Lung (tissue), 12 donors: ENCODE data around the gene KCNQ5. TPM values are rescaled to one million over a fixed set of nuclear protein-coding genes. Genes with fewer than 3 reads are reported as not detected.

ENCODE experiments used
- ATAC-seq: fragments of 200-7000 bp; cut with Tn5 transposase; one replicate; pipeline ENCODE4 v1.9.1; 2020; ENCODE audit warnings: moderate number of reproducible peaks; ENCODE audit not compliant: insufficient read depth, low FRiP score
- DNase-seq, 3 donors: peaks; one replicate each; pipeline ENCODE4 v3.0.0-alpha.2; 2013 to 2017
- H3K27ac ChIP-seq, 2 donors: one replicate each; pipeline ENCODE4 v1.5.1; 2013; ENCODE audit warnings: mild to moderate bottlenecking in 2 of 2, moderate library complexity in 2 of 2, control low read depth in 1 of 2, inconsistent platforms in 1 of 2, low read depth in 1 of 2, low read length in 1 of 2
- H3K27me3 ChIP-seq, 3 donors: one replicate each; pipeline ENCODE4 v1.5.1; 2013; ENCODE audit warnings: low read length in 2 of 3; ENCODE audit not compliant: control insufficient read depth in 3 of 3, insufficient read depth in 3 of 3
- H3K36me3 ChIP-seq, 4 donors: one replicate each; pipeline ENCODE4 v1.5.1; 2013; ENCODE audit warnings: low read length in 4 of 4, mild to moderate bottlenecking in 1 of 4, moderate library complexity in 1 of 4; ENCODE audit not compliant: control insufficient read depth in 4 of 4, insufficient read depth in 4 of 4
- H3K4me1 ChIP-seq, 5 donors: one replicate each; pipeline ENCODE4 v1.5.1; 2013; ENCODE audit warnings: low read length in 5 of 5, mild to moderate bottlenecking in 2 of 5, moderate library complexity in 1 of 5; ENCODE audit not compliant: control insufficient read depth in 5 of 5, insufficient read depth in 5 of 5
- H3K4me3 ChIP-seq: one replicate; pipeline ENCODE4 v1.5.1; 2013; ENCODE audit warnings: mild to moderate bottlenecking, control low read depth, moderate library complexity
- H3K9ac ChIP-seq, 2 donors: one replicate each; pipeline ENCODE4 v1.5.1; 2013; ENCODE audit warnings: low read length in 2 of 2, control low read depth in 1 of 2; ENCODE audit not compliant: insufficient read depth in 1 of 2
- H3K9me3 ChIP-seq, 4 donors: one replicate each; pipeline ENCODE4 v1.5.1; 2013; ENCODE audit warnings: low read length in 3 of 4, mild to moderate bottlenecking in 1 of 4, moderate library complexity in 1 of 4; ENCODE audit not compliant: control insufficient read depth in 4 of 4, insufficient read depth in 3 of 4
- WGBS, 2 donors: extraction: QIAGEN DNeasy Blood & Tissue Kit; methylation state at CpG; one replicate each; pipeline ENCODE4 v1.1.7; 2013; 5-methylcytosine and 5-hydroxymethylcytosine counted together
- polyA plus RNA-seq, 2 donors: library from polyadenylated mRNA; stranded (reverse); fragments of 200-250 nt; gene quantifications; one replicate each; pipeline ENCODE4 v1.2.1, GENCODE V29; 2013
- total RNA-seq, 2 donors: library from RNA; depleted of rRNA in 1 of 2; stranded (reverse); fragments of >200 nt in 1 of 2; gene quantifications; one replicate each; pipeline ENCODE4 v1.2.1, GENCODE V29; 2014 to 2021
- TF ChIP-seq, protein P1 (sequence below): IDR thresholded peaks from 2 replicates; pipeline ENCODE4 v1.5.1; 2012; ENCODE audit warnings: mild to moderate bottlenecking; ENCODE audit errors: control extremely low read depth, extremely low read depth
- donor health status: control.
- donor health status: control.
- donor health status: Bipolar disorder and iron deficiency.
- donor health status: healthy.
- donor health status: DM: yes; HTN: yes; CAD: no.

The KCNQ5 gene
- total and polyA plus RNA-seq, 4 donors = 0.12 to 5.7 (median 0.46) TPM

DNA sequence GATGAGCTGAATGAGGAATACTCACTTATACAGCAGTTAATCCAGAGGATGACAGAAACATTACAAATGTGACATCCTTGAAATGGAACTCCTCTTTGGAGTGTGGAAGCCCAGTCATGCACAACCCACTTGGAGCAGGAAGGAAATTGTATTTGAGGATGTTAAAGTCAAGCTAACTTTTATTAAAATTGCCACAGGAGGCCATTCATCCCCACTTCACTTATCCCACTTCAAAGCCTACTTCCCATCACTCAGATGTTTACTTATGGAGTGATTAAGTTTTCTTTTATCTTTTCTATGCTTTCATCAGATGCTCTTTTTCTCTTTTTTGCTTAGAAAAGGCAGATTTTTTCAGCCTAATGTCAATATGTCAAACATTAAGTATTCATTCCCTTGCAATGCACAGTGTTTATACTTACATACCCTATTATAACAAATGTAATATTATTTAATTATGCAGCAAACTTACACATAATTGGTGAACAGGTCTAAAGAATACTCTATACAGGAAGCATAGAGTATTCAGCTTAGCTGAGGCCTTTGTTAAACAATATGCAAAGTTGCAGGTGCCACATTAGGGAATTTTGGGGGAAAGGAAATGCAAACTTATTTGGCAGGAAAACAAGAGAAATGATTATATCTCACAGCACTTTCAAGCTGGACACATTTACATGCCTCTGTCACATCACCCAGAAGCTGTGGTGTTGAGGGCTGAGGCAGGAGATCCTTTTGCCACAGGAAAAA lies 454.5 kb downstream of the KCNQ5 start:
- Histone ChIP-seq H3K36me3 (no peaks in the 10 kb centered on the region), H3K9me3 (no peaks in the 10 kb centered on the region), H3K27ac (no peak overlapping the region), H3K4me3 (no peak overlapping the region), H3K27me3 (no peaks in the 10 kb centered on the region), H3K9ac (no peak overlapping the region), H3K4me1 (no peaks in the 10 kb centered on the region)
- TF ChIP-seq, protein P1, sequence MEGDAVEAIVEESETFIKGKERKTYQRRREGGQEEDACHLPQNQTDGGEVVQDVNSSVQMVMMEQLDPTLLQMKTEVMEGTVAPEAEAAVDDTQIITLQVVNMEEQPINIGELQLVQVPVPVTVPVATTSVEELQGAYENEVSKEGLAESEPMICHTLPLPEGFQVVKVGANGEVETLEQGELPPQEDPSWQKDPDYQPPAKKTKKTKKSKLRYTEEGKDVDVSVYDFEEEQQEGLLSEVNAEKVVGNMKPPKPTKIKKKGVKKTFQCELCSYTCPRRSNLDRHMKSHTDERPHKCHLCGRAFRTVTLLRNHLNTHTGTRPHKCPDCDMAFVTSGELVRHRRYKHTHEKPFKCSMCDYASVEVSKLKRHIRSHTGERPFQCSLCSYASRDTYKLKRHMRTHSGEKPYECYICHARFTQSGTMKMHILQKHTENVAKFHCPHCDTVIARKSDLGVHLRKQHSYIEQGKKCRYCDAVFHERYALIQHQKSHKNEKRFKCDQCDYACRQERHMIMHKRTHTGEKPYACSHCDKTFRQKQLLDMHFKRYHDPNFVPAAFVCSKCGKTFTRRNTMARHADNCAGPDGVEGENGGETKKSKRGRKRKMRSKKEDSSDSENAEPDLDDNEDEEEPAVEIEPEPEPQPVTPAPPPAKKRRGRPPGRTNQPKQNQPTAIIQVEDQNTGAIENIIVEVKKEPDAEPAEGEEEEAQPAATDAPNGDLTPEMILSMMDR = no peak
- ATAC-seq = no peak
- no peak for DNase-seq

DNA sequence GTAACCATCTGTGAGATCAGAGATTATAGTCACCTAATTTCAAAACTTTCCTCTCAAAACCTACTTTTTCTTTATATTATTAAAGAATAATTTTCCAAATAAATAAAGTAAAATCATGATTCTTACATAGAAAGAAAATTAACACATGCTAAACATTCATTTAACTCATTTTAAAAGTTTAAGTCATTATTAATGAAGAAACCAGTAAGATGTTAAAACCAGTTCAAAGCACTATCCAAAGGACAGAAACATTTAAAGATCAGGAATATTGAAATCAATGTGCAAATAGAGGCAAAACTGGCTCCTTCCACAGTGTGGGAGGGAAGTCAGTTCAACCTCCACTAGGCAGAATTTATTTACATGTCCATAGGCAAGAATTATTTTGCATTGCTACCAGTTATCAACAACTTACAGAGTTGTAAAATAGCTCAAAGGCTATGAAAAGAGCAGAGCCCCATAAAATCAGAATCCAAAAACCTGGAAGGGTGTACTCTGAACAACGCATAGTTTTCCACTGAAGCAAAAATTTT lies 456.5 kb downstream of the KCNQ5 start:
- H3K9ac ChIP-seq = no peak overlapping the region
- DNase-seq = no peak
- 97% methylated on average over 1 of the region's 1 CpG for WGBS, 2 donors
- no peaks in the 10 kb centered on the region for H3K27me3 ChIP-seq
- H3K36me3 ChIP-seq = no peaks in the 10 kb centered on the region
- no peak overlapping the region for H3K4me3 ChIP-seq
- no peaks in the 10 kb centered on the region for H3K9me3 ChIP-seq
- no peak overlapping the region for H3K27ac ChIP-seq
- TF ChIP-seq, protein P1 = no peak
- no peak for ATAC-seq
- no peaks in the 10 kb centered on the region for H3K4me1 ChIP-seq

DNA sequence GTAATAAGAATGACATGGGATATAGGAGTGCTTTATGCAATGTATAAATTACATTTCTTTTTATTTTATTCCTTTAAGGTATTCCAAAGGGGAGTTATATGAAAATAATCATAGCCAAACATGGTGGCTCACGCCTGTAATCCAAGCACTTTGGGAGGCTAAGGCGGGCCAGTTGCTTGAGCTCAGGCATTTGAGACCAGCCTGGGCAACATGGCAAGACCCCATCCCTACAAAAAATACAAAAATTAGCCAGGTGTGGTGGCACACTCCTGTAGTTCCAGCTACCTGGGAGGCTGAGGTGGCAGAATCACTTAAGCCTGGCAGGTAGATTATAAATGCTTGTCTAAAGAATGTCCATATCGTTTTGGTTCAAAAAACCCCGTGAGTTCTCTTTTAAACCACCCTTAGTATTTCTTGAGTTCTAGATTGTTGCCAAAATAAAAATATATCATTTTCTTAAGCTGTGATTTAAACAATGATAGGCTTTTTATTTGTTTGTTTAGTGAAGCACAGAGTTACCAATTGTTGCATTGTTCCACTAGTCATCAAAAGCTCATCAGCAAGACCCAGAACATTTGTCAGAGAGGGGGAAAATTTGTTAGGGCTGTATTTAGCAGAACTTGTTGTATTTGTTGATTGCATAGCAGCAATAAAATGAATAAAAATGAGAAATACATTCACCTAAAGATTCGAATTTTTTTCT lies 457.2 kb downstream of the KCNQ5 start:
- DNase-seq (no peak), ATAC-seq (no peak)
- no peaks in the 10 kb centered on the region for H3K27me3 ChIP-seq
- no peaks in the 10 kb centered on the region for H3K9me3 ChIP-seq
- TF ChIP-seq, protein P1 = no peak
- H3K4me3 ChIP-seq = no peak overlapping the region
- H3K9ac ChIP-seq = no peak overlapping the region
- peaks cover 0 to 2% (median 0%) of the 10 kb centered on the region in 5 donors for H3K4me1 ChIP-seq
- WGBS, 2 donors = 86 to 90% methylated on average over 5 of the region's 5 CpGs
- H3K27ac ChIP-seq = no peak overlapping the region
- H3K36me3 ChIP-seq = no peaks in the 10 kb centered on the region
